ENCODE results near the gene PSEN1. TPM values are rescaled to one million over a fixed set of nuclear protein-coding genes. Genes with fewer than 3 reads are reported as not detected.

Gene PSEN1
- total RNA-seq, 1 experiment from 2014 or later = 26.9 TPM

DNA sequence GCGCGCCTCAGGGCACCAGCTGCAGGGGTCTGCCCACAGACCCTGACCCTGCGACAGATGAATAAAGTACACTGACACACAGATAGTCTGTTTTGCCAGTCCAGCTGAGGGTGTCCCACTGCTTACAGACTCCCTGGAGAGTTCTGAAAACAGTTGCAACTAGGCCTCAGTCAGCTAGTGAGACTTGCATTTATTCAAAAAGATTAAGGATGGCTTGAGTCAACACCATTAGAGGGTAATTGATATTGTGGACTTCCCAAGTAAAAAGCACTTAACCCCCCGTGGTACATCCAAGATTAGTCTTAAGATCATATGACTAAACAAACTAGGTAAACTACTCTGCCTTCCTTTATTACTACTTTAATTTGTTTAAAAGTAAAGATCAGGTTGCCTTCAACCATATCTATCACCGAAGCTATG lies 11.1 kb upstream of the PSEN1 start:
- no peaks in the 10 kb centered on the region for H3K4me1 ChIP-seq (ENCODE audit: control insufficient read depth in 1 of 2, insufficient read depth in 2 of 2, low read length in 2 of 2)
- ChIA-PET CTCF (no interaction called here), RAD21 (ENCODE audit: low non-redundant PET in 1 of 2, low total read pairs in 2 of 2, uncharacterized antibody in 2 of 2, unreplicated experiment in 2 of 2) (no interaction called here), POLR2A (no interaction called here)
- H3K4me3 ChIP-seq (replicated peaks in 1 of 2; ENCODE audit: low read depth in 1 of 2, low read length in 2 of 2) = no peak overlapping the region
- H3K9ac ChIP-seq (ENCODE audit: low read length) = no peak overlapping the region
- BruUV-seq (replicated peaks) = no TSS peak
- H4K20me1 ChIP-seq (ENCODE audit: insufficient read depth) = peaks cover 3% of the 10 kb centered on the region; the same call in 1 of the 2 replicates
- TF ChIP-seq SIN3A (IDR thresholded peaks at IDR 0.05; ENCODE audit: low read depth) (no peak), ZFX (IDR thresholded peaks at IDR 0.05) (no peak), ZNF274 (IDR thresholded peaks at IDR 0.05; ENCODE audit: low read depth, low read length) (no peak), TCF7L2 (IDR thresholded peaks at IDR 0.05; ENCODE audit: borderline replicate concordance, extremely low read depth, insufficient read depth, insufficient read length) (no peak), SP1 (IDR thresholded peaks at IDR 0.05; ENCODE audit: low read depth) (no peak), ELF1 (IDR thresholded peaks at IDR 0.05; ENCODE audit: borderline replicate concordance, low read depth) (no peak), POLR2AphosphoS5 (IDR thresholded peaks at IDR 0.05; ENCODE audit: low read depth, low read length) (no peak), SRF (IDR thresholded peaks at IDR 0.05; ENCODE audit: low read depth) (no peak), JUND (IDR thresholded peaks at IDR 0.05) (no peak), RAD21 (IDR thresholded peaks at IDR 0.05; ENCODE audit: low read depth) (no peak), EZH2phosphoT487 (IDR thresholded peaks at IDR 0.05; ENCODE audit: borderline replicate concordance) (no peak), CBX3 (IDR thresholded peaks at IDR 0.05; ENCODE audit: low read depth) (no peak)
- TF ChIP-seq, protein P1, sequence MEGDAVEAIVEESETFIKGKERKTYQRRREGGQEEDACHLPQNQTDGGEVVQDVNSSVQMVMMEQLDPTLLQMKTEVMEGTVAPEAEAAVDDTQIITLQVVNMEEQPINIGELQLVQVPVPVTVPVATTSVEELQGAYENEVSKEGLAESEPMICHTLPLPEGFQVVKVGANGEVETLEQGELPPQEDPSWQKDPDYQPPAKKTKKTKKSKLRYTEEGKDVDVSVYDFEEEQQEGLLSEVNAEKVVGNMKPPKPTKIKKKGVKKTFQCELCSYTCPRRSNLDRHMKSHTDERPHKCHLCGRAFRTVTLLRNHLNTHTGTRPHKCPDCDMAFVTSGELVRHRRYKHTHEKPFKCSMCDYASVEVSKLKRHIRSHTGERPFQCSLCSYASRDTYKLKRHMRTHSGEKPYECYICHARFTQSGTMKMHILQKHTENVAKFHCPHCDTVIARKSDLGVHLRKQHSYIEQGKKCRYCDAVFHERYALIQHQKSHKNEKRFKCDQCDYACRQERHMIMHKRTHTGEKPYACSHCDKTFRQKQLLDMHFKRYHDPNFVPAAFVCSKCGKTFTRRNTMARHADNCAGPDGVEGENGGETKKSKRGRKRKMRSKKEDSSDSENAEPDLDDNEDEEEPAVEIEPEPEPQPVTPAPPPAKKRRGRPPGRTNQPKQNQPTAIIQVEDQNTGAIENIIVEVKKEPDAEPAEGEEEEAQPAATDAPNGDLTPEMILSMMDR (IDR thresholded peaks at IDR 0.05 in 2 of 3, conservative IDR thresholded peaks at IDR 0.05 in 1 of 3; ENCODE audit: borderline replicate concordance in 1 of 3, insufficient read depth in 1 of 3, low read depth in 2 of 3, low read length in 2 of 3) = no peak
- TF ChIP-seq, protein P2, sequence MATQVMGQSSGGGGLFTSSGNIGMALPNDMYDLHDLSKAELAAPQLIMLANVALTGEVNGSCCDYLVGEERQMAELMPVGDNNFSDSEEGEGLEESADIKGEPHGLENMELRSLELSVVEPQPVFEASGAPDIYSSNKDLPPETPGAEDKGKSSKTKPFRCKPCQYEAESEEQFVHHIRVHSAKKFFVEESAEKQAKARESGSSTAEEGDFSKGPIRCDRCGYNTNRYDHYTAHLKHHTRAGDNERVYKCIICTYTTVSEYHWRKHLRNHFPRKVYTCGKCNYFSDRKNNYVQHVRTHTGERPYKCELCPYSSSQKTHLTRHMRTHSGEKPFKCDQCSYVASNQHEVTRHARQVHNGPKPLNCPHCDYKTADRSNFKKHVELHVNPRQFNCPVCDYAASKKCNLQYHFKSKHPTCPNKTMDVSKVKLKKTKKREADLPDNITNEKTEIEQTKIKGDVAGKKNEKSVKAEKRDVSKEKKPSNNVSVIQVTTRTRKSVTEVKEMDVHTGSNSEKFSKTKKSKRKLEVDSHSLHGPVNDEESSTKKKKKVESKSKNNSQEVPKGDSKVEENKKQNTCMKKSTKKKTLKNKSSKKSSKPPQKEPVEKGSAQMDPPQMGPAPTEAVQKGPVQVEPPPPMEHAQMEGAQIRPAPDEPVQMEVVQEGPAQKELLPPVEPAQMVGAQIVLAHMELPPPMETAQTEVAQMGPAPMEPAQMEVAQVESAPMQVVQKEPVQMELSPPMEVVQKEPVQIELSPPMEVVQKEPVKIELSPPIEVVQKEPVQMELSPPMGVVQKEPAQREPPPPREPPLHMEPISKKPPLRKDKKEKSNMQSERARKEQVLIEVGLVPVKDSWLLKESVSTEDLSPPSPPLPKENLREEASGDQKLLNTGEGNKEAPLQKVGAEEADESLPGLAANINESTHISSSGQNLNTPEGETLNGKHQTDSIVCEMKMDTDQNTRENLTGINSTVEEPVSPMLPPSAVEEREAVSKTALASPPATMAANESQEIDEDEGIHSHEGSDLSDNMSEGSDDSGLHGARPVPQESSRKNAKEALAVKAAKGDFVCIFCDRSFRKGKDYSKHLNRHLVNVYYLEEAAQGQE (IDR thresholded peaks at IDR 0.05; ENCODE audit: low read depth) = no peak
- TF ChIP-seq, protein P3, sequence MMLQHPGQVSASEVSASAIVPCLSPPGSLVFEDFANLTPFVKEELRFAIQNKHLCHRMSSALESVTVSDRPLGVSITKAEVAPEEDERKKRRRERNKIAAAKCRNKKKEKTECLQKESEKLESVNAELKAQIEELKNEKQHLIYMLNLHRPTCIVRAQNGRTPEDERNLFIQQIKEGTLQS (IDR thresholded peaks at IDR 0.05) = no peak
- TF ChIP-seq, protein P4, sequence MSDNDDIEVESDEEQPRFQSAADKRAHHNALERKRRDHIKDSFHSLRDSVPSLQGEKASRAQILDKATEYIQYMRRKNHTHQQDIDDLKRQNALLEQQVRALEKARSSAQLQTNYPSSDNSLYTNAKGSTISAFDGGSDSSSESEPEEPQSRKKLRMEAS (IDR thresholded peaks at IDR 0.05) = no peak
- TF ChIP-seq, protein P5, sequence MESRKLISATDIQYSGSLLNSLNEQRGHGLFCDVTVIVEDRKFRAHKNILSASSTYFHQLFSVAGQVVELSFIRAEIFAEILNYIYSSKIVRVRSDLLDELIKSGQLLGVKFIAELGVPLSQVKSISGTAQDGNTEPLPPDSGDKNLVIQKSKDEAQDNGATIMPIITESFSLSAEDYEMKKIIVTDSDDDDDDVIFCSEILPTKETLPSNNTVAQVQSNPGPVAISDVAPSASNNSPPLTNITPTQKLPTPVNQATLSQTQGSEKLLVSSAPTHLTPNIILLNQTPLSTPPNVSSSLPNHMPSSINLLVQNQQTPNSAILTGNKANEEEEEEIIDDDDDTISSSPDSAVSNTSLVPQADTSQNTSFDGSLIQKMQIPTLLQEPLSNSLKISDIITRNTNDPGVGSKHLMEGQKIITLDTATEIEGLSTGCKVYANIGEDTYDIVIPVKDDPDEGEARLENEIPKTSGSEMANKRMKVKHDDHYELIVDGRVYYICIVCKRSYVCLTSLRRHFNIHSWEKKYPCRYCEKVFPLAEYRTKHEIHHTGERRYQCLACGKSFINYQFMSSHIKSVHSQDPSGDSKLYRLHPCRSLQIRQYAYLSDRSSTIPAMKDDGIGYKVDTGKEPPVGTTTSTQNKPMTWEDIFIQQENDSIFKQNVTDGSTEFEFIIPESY (IDR thresholded peaks at IDR 0.05; ENCODE audit: extremely low read depth, insufficient replicate concordance, low read length) = no peak
- H3K9me3 ChIP-seq (ENCODE audit: control insufficient read depth in 1 of 2, insufficient read depth in 1 of 2, low read depth in 1 of 2, low read length in 2 of 2) = no peaks in the 10 kb centered on the region
- H3K9me2 ChIP-seq (ENCODE audit: insufficient read depth) = no peaks in the 10 kb centered on the region
- no peak overlapping the region for H3K4me2 ChIP-seq (ENCODE audit: low read length)
- ATAC-seq (no peak), DNase-seq (ENCODE audit: low read depth, low spot score) (no peak)
- intact Hi-C loops (cut with micrococcal nuclease) = no loop called here
- peaks cover 21 to 24% of the 10 kb centered on the region in 2 experiments for H3K36me3 ChIP-seq (ENCODE audit: control insufficient read depth in 1 of 2, insufficient read depth in 2 of 2, low read length in 2 of 2)
- peaks cover 8% of the 10 kb centered on the region for H3K79me2 ChIP-seq (ENCODE audit: insufficient read depth, low read length)
- H3K27ac ChIP-seq (ENCODE audit: low read depth, low read length) = no peak overlapping the region
- no peaks in the 10 kb centered on the region for H3K27me3 ChIP-seq (ENCODE audit: insufficient read depth, low read length)
- H2AFZ ChIP-seq (ENCODE audit: low read depth, low read length, poor library complexity, severe bottlenecking) = no peak overlapping the region

Measured in HCT116 (cell line).